ENCODE measurements around the gene TMEM52. TPM values are rescaled to one million over a fixed set of nuclear protein-coding genes. Genes with fewer than 3 reads are reported as not detected.
A peak's percentile ranks its signal among the peaks of the same experiment; 100 is the strongest.

Gene TMEM52
- total and polyA plus RNA-seq, 2 of the 13 experiments (the other 11 are each of a cell fraction or from before 2014, with no cell fraction given): 13.2 to 18.7 TPM

DNA sequence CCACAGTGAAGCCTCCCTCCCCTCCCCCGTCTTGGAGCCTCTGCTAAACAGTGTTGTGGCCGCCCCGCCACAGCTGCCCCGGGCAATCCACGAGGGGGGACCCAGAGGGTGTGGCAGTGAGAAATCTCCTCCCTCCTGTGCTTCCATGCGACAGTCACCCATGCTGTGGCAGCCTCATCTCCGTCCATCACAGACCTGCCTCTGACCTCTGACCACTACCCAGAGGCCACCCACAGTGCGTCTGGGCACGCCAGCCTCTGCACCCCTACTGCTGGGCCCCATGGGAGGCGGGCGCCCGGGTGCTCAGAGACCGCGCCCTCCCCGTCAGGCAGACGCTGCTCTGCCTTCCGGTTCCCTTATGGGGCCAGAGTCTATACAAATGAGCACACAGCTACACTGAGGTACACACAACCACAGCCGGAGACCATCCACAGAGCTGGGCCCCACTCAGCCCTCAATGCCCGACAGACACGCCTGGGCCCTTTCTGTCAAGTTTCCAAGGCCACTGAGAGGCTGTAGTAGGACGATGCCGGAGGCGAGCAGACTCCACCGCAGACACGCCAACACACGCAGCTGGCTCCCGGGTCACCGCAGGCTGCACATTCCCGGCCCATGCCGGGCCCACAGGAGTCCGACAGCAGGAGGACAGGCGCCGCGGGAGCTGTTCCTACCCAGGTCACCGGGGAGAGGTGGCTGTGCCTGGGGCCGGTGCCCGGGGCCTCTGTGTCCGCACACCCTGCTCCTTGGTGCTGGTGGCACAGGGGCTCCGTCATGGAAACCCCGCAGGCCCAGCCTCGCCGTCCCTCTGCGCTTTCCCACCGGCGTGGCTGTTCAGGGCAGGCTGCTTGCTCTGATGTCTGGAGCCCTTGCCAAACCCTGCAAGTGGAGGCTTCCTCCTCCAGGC is 23.9 kb upstream of the TMEM52 start (continued):
- TF ChIP-seq ZNF614 (CRISPR knock-in tag; IDR thresholded peaks at IDR 0.05; ENCODE audit: borderline replicate concordance): peak; percentile 76; the same call in 1 of the 2 replicates
- TF ChIP-seq, protein P1, sequence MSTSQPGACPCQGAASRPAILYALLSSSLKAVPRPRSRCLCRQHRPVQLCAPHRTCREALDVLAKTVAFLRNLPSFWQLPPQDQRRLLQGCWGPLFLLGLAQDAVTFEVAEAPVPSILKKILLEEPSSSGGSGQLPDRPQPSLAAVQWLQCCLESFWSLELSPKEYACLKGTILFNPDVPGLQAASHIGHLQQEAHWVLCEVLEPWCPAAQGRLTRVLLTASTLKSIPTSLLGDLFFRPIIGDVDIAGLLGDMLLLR (CRISPR knock-in tag; IDR thresholded peaks at IDR 0.05): peak; percentile 47; the same call in 1 of the 2 replicates
- TF ChIP-seq GTF3A (CRISPR knock-in tag; conservative IDR thresholded peaks at IDR 0.05): no peak; the same call in 1 of the 2 replicates
- TF ChIP-seq ZNF354B (CRISPR knock-in tag; IDR thresholded peaks at IDR 0.05): no peak
- TF ChIP-seq ZSCAN21 (CRISPR knock-in tag; IDR thresholded peaks at IDR 0.05; ENCODE audit: borderline replicate concordance): peak; percentile 78
- peak; percentile 45; the same call in 1 of the 2 replicates for TF ChIP-seq NCOA2 (CRISPR knock-in tag; IDR thresholded peaks at IDR 0.05)
- TF ChIP-seq, protein P2, sequence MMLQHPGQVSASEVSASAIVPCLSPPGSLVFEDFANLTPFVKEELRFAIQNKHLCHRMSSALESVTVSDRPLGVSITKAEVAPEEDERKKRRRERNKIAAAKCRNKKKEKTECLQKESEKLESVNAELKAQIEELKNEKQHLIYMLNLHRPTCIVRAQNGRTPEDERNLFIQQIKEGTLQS (CRISPR knock-in tag; IDR thresholded peaks at IDR 0.05): 0 out of 2 replicates have a peak, but pooled peaks have one; percentile 11
- no peak for TF ChIP-seq ZNF552 (CRISPR knock-in tag; IDR thresholded peaks at IDR 0.05; ENCODE audit: borderline replicate concordance)
- TF ChIP-seq JUNB (CRISPR knock-in tag; IDR thresholded peaks at IDR 0.05; ENCODE audit: borderline replicate concordance): no peak
- TF ChIP-seq, protein P3, sequence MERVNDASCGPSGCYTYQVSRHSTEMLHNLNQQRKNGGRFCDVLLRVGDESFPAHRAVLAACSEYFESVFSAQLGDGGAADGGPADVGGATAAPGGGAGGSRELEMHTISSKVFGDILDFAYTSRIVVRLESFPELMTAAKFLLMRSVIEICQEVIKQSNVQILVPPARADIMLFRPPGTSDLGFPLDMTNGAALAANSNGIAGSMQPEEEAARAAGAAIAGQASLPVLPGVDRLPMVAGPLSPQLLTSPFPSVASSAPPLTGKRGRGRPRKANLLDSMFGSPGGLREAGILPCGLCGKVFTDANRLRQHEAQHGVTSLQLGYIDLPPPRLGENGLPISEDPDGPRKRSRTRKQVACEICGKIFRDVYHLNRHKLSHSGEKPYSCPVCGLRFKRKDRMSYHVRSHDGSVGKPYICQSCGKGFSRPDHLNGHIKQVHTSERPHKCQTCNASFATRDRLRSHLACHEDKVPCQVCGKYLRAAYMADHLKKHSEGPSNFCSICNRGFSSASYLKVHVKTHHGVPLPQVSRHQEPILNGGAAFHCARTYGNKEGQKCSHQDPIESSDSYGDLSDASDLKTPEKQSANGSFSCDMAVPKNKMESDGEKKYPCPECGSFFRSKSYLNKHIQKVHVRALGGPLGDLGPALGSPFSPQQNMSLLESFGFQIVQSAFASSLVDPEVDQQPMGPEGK (CRISPR knock-in tag; IDR thresholded peaks at IDR 0.05): peak; percentile 93
- TF ChIP-seq, protein P4, sequence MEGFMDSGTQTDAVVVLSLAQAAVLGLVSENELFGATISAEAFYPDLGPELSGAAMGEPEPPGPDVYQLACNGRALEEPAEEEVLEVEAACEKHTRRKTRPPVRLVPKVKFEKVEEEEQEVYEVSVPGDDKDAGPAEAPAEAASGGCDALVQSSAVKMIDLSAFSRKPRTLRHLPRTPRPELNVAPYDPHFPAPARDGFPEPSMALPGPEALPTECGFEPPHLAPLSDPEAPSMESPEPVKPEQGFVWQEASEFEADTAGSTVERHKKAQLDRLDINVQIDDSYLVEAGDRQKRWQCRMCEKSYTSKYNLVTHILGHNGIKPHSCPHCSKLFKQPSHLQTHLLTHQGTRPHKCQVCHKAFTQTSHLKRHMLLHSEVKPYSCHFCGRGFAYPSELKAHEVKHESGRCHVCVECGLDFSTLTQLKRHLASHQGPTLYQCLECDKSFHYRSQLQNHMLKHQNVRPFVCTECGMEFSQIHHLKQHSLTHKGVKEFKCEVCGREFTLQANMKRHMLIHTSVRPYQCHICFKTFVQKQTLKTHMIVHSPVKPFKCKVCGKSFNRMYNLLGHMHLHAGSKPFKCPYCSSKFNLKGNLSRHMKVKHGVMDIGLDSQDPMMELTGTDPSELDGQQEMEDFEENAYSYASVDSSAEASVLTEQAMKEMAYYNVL (CRISPR knock-in tag; IDR thresholded peaks at IDR 0.05; ENCODE audit: borderline replicate concordance): 0 out of 2 replicates have a peak, but pooled peaks have one; percentile 54
- TF ChIP-seq, protein P5, sequence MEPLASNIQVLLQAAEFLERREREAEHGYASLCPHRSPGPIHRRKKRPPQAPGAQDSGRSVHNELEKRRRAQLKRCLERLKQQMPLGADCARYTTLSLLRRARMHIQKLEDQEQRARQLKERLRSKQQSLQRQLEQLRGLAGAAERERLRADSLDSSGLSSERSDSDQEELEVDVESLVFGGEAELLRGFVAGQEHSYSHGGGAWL (CRISPR knock-in tag; IDR thresholded peaks at IDR 0.05): no peak; the same call in 1 of the 2 replicates
- TF ChIP-seq ETV6 (CRISPR knock-in tag; conservative IDR thresholded peaks at IDR 0.05): no peak
- TF ChIP-seq PHF21A (CRISPR knock-in tag; IDR thresholded peaks at IDR 0.05): peak; percentile 92
- TF ChIP-seq DPF2 (CRISPR knock-in tag; IDR thresholded peaks at IDR 0.05; ENCODE audit: borderline replicate concordance, low read depth): peak; percentile 47; the same call in 1 of the 2 replicates
- peak; percentile 62; the same call in 1 of the 3 replicates for TF ChIP-seq MXI1 (IDR thresholded peaks at IDR 0.05; ENCODE audit: borderline replicate concordance, low read depth, low read length)
- TF ChIP-seq THAP11 (CRISPR knock-in tag; IDR thresholded peaks at IDR 0.05): peak; percentile 80
- no peak for TF ChIP-seq ZNF260 (CRISPR knock-in tag; IDR thresholded peaks at IDR 0.05; ENCODE audit: borderline replicate concordance, low read depth)
- peak; percentile 83 for TF ChIP-seq ARNT2 (CRISPR knock-in tag; IDR thresholded peaks at IDR 0.05; ENCODE audit: low read depth)
- TF ChIP-seq, protein P6, sequence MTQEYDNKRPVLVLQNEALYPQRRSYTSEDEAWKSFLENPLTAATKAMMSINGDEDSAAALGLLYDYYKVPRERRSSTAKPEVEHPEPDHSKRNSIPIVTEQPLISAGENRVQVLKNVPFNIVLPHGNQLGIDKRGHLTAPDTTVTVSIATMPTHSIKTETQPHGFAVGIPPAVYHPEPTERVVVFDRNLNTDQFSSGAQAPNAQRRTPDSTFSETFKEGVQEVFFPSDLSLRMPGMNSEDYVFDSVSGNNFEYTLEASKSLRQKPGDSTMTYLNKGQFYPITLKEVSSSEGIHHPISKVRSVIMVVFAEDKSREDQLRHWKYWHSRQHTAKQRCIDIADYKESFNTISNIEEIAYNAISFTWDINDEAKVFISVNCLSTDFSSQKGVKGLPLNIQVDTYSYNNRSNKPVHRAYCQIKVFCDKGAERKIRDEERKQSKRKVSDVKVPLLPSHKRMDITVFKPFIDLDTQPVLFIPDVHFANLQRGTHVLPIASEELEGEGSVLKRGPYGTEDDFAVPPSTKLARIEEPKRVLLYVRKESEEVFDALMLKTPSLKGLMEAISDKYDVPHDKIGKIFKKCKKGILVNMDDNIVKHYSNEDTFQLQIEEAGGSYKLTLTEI (CRISPR knock-in tag; conservative IDR thresholded peaks at IDR 0.05): no peak
- TF ChIP-seq ZNF749 (CRISPR knock-in tag; IDR thresholded peaks at IDR 0.05; ENCODE audit: borderline replicate concordance): peak; percentile 51; the same call in 1 of the 2 replicates
